SK-N-SH (cell line): ENCODE measurements around the gene ASTL. TPM values are rescaled to one million over a fixed set of nuclear protein-coding genes. Genes with fewer than 3 reads are reported as not detected.

ENCODE experiments used
- CTCF ChIA-PET: fragments of 300-600, 350-600 bp; formaldehyde crosslinking; extraction: SDS; loops from one replicate; lab custom pipeline; 2021; lab: Yijun Ruan, JAX
- POLR2A ChIA-PET: fragments of 350-600 bp; sonication (Branson Sonifier 250); formaldehyde crosslinking; extraction: SDS; loops from one replicate; lab custom pipeline; 2020; ENCODE audit warnings: antibody characterized with exemption, inconsistent platforms; lab: Yijun Ruan, JAX
- DNase-seq: peaks from one replicate; pipeline ENCODE4 v3.0.0; 2012
- H2AFZ ChIP-seq: fragments of 200-600 bp; sonication (generic); 2 replicates; pipeline ENCODE4 v1.8.1; 2016; ENCODE audit warnings: antibody characterized with exemption, mild to moderate bottlenecking, low read depth
- H3F3A ChIP-seq: fragments of 200-600 bp; sonication (generic); replicated peaks from 2 replicates; pipeline ENCODE3; 2016; ENCODE audit warnings: antibody characterized with exemption, mild to moderate bottlenecking; ENCODE audit not compliant: insufficient read depth
- H3K27ac ChIP-seq, 2 experiments: fragments of 200-500 bp in 1 of 2; fragments of 200-600 bp in 1 of 2; sonication (Bioruptor generic) in 1 of 2; sonication (generic), shearing (Covaris generic) in 1 of 2; 2 replicates each; pipeline versions ENCODE4 v1.5.1 to v1.6.1; 2014 to 2016; ENCODE audit warnings: low read depth in 2 of 2, inconsistent platforms in 1 of 2, low read length in 1 of 2, mild to moderate bottlenecking in 1 of 2, mixed read lengths in 1 of 2
- H3K27me3 ChIP-seq: fragments of 200-600 bp; sonication (generic), shearing (Covaris generic); 2 replicates; pipeline ENCODE4 v1.6.1; 2016; ENCODE audit warnings: mixed run types; ENCODE audit not compliant: insufficient read depth
- H3K36me3 ChIP-seq, 2 experiments: fragments of 200-500 bp in 1 of 2; fragments of 200-600 bp in 1 of 2; sonication (Bioruptor generic) in 1 of 2; sonication (generic) in 1 of 2; replicated peaks in 1 of 2; 2 replicates each; pipeline versions ENCODE3 to v1.5.1; 2014 to 2016; ENCODE audit warnings: low read length in 1 of 2, mild to moderate bottlenecking in 1 of 2; ENCODE audit not compliant: insufficient read depth in 2 of 2, control insufficient read depth in 1 of 2
- H3K4me1 ChIP-seq, 2 experiments: fragments of 200-500 bp in 1 of 2; fragments of 200-600 bp in 1 of 2; sonication (Bioruptor generic) in 1 of 2; sonication (generic), shearing (Covaris generic) in 1 of 2; 2 replicates each; pipeline versions ENCODE4 v1.5.1 to v1.6.1; 2014 to 2016; ENCODE audit warnings: low read depth in 1 of 2, low read length in 1 of 2, mixed run types in 1 of 2; ENCODE audit not compliant: insufficient read depth in 2 of 2, control insufficient read depth in 1 of 2
- H3K4me2 ChIP-seq: fragments of 200-600 bp; sonication (generic), shearing (Covaris generic); 2 replicates; pipeline ENCODE4 v1.6.1; 2017; ENCODE audit warnings: mixed run types
- H3K4me3 ChIP-seq, 2 experiments: fragments of 200-500 bp in 1 of 2; fragments of 200-600 bp in 1 of 2; sonication (Bioruptor generic) in 1 of 2; sonication (generic), shearing (Covaris generic) in 1 of 2; 2 replicates each; pipeline versions ENCODE4 v1.5.1 to v1.8.1; 2014 to 2016; ENCODE audit warnings: low read depth in 2 of 2, inconsistent platforms in 1 of 2, low read length in 1 of 2, mild to moderate bottlenecking in 1 of 2, mixed read lengths in 1 of 2, moderate library complexity in 1 of 2
- H3K79me2 ChIP-seq: fragments of 200-600 bp; sonication (generic); 2 replicates; pipeline ENCODE4 v1.8.1; 2017; ENCODE audit warnings: mild to moderate bottlenecking; ENCODE audit not compliant: insufficient read depth
- H3K9ac ChIP-seq: fragments of 200-600 bp; sonication (generic); 2 replicates; pipeline ENCODE4 v1.6.1; 2017; ENCODE audit warnings: mixed run types
- H3K9me2 ChIP-seq: fragments of 200-600 bp; sonication (generic); 2 replicates; pipeline ENCODE4 v1.6.1; 2017; ENCODE audit warnings: mixed run types
- H3K9me3 ChIP-seq: fragments of 200-600 bp; sonication (generic); 2 replicates; pipeline ENCODE4 v1.6.1; 2017; ENCODE audit warnings: mixed run types, mild to moderate bottlenecking, moderate library complexity
- H4K20me1 ChIP-seq: fragments of 200-600 bp; sonication (generic); 2 replicates; pipeline ENCODE4 v1.6.1; 2017; ENCODE audit warnings: mild to moderate bottlenecking, mixed run types; ENCODE audit not compliant: insufficient read depth
- CHD2 ChIP-seq: fragments of 150-350 bp; IDR thresholded peaks from 2 replicates; pipeline ENCODE4 v1.6.1; 2018; ENCODE audit warnings: low read length; ENCODE audit not compliant: partially characterized antibody
- CTCF ChIP-seq: fragments of 200-600 bp; sonication (generic); IDR thresholded peaks from 2 replicates; pipeline ENCODE4 v1.6.1; 2017; ENCODE audit warnings: antibody characterized with exemption, mild to moderate bottlenecking, moderate library complexity
- EP300 ChIP-seq, 2 experiments: IDR thresholded peaks; 2 replicates each; pipeline versions ENCODE4 v1.4.0 to v1.6.1; 2012; ENCODE audit warnings: borderline replicate concordance in 1 of 2, low read depth in 1 of 2, low read length in 1 of 2
- FOXJ3 ChIP-seq: sonication (generic); formaldehyde crosslinking; IDR thresholded peaks from 2 replicates; pipeline ENCODE4 v1.5.1; 2020; ENCODE audit warnings: mild to moderate bottlenecking, missing genetic modification reagents
- FOXM1 ChIP-seq: IDR thresholded peaks from 2 replicates; pipeline ENCODE4 v1.4.0; 2012; ENCODE audit warnings: low read depth, mild to moderate bottlenecking
- GABPA ChIP-seq: IDR thresholded peaks from 2 replicates; pipeline ENCODE4 v1.4.0; 2012; ENCODE audit warnings: low read depth, mild to moderate bottlenecking
- IRF3 ChIP-seq: fragments of 150-350 bp; IDR thresholded peaks from 2 replicates; pipeline ENCODE4 v1.6.1; 2016; ENCODE audit warnings: mild to moderate bottlenecking, low read depth, low read length
- JUND ChIP-seq: IDR thresholded peaks from 2 replicates; pipeline ENCODE4 v1.4.0; 2012
- MXI1 ChIP-seq: IDR thresholded peaks from 2 replicates; pipeline ENCODE4 v1.6.1; 2012; ENCODE audit warnings: mild to moderate bottlenecking, low read depth, low read length, improper control_type of control experiment
- NRF1 ChIP-seq: IDR thresholded peaks from 2 replicates; pipeline ENCODE4 v1.6.1; 2012; ENCODE audit warnings: low read depth, mild to moderate bottlenecking, low read length
- PBX3 ChIP-seq: IDR thresholded peaks from 2 replicates; pipeline ENCODE4; 2012
- POLR2AphosphoS5 ChIP-seq: IDR thresholded peaks from 2 replicates; pipeline ENCODE4 v1.6.1; 2012; ENCODE audit warnings: low read depth, low read length
- REST ChIP-seq: IDR thresholded peaks from 2 replicates; pipeline ENCODE4 v1.6.1; 2012; ENCODE audit warnings: mild to moderate bottlenecking, low read depth, low read length, moderate library complexity
- RFX5 ChIP-seq: IDR thresholded peaks from 2 replicates; pipeline ENCODE4 v1.6.1; 2012; ENCODE audit warnings: mild to moderate bottlenecking, improper control_type of control experiment, low read length
- RXRA ChIP-seq: IDR thresholded peaks from 2 replicates; pipeline ENCODE4 v1.4.0; 2012; ENCODE audit warnings: low read depth, mild to moderate bottlenecking, borderline replicate concordance
- SIN3A ChIP-seq: IDR thresholded peaks from 2 replicates; pipeline ENCODE4 v1.6.1; 2012; ENCODE audit warnings: low read depth, mild to moderate bottlenecking, low read length, moderate library complexity, borderline replicate concordance
- SMC3 ChIP-seq: IDR thresholded peaks from 2 replicates; pipeline ENCODE4 v1.6.1; 2012; ENCODE audit warnings: low read depth, low read length, improper control_type of control experiment
- TAF1 ChIP-seq: IDR thresholded peaks from 2 replicates; pipeline ENCODE4 v1.6.1; 2012; ENCODE audit warnings: low read depth, mild to moderate bottlenecking, low read length, moderate library complexity, borderline replicate concordance
- TCF12 ChIP-seq: IDR thresholded peaks from 2 replicates; pipeline ENCODE4 v1.4.0; 2012
- USF1 ChIP-seq: IDR thresholded peaks from 2 replicates; pipeline ENCODE4 v1.4.0; 2012; ENCODE audit warnings: low read depth, borderline replicate concordance
- YY1 ChIP-seq: IDR thresholded peaks from 2 replicates; pipeline ENCODE4 v1.4.0; 2012; ENCODE audit warnings: low read depth, mild to moderate bottlenecking
- WGBS: methylation state at CpG from one replicate; pipeline ENCODE4 v1.1.6; 2017; ENCODE audit warnings: low lambda C conversion rate; 5-methylcytosine and 5-hydroxymethylcytosine counted together
- polyA plus RNA-seq, 3 experiments: library from polyadenylated mRNA; depleted of rRNA; stranded (reverse); fragments of >200 nt; gene quantifications; 2 replicates each; pipeline ENCODE4 v1.2.3, GENCODE V29; 2012

The ASTL gene
- polyA plus RNA-seq, 1 of the 3 experiments (the other 2 are of a cell fraction), result not detected

GRCh38 chr2:96113951-96114350 lies 24.4 kb downstream of the ASTL start (continued):
- TF ChIP-seq IRF3 (no peak), USF1 (no peak), NRF1 (no peak), RXRA (no peak), SIN3A (no peak), POLR2AphosphoS5 (no peak), CTCF (no peak), PBX3 (no peak)

GRCh38 chr2:96113367-96113677 lies 25.0 kb downstream of the ASTL start:
- H3K27ac ChIP-seq, result no peak overlapping the region
- no peaks in the 10 kb centered on the region for H4K20me1 ChIP-seq
- H3K4me2 ChIP-seq, result no peak overlapping the region
- H3F3A ChIP-seq, result no peaks in the 10 kb centered on the region
- H3K9me3 ChIP-seq, result no peaks in the 10 kb centered on the region
- H3K79me2 ChIP-seq, result no peaks in the 10 kb centered on the region
- no peaks in the 10 kb centered on the region for H3K36me3 ChIP-seq
- 83% methylated on average over 4 of the region's 7 CpGs for WGBS
- no peak overlapping the region for H3K9ac ChIP-seq
- peaks cover 0 to 20% of the 10 kb centered on the region in 2 experiments; a peak in 1 of 4 replicates for H3K4me1 ChIP-seq
- DNase-seq, result no peak
- no peak overlapping the region for H3K4me3 ChIP-seq
- ChIA-PET CTCF (no interaction called here), POLR2A (no interaction called here)
- H3K9me2 ChIP-seq, result no peaks in the 10 kb centered on the region
- no peak overlapping the region for H2AFZ ChIP-seq
- no peaks in the 10 kb centered on the region for H3K27me3 ChIP-seq
- no peak for TF ChIP-seq EP300 (IDR thresholded peaks at IDR 0.05; ENCODE audit: borderline replicate concordance in 1 of 2, low read depth in 1 of 2, low read length in 1 of 2)
- TF ChIP-seq CTCF, result no peak
- no peak for TF ChIP-seq CHD2
- no peak for TF ChIP-seq TAF1
- no peak for TF ChIP-seq TCF12
- TF ChIP-seq IRF3, result no peak
- TF ChIP-seq FOXM1, result no peak
- TF ChIP-seq YY1, result no peak
- no peak for TF ChIP-seq RXRA
- no peak for TF ChIP-seq SMC3
- TF ChIP-seq GABPA, result no peak
- TF ChIP-seq RFX5, result no peak
- no peak for TF ChIP-seq FOXJ3 (CRISPR knock-in tag)
- no peak for TF ChIP-seq REST
- no peak for TF ChIP-seq MXI1
- no peak for TF ChIP-seq JUND
